PFSK-1 (cell line): ENCODE results near the gene DAZL.

Source experiments
- FOXP2 ChIP-seq: optimal IDR thresholded peaks from 2 replicates; pipeline ENCODE3; 2011; ENCODE audit warnings: borderline replicate concordance, control low read depth, inconsistent platforms; ENCODE audit not compliant: insufficient read depth; ENCODE audit errors: extremely low read length, extremely low read depth
- POLR2AphosphoS5 ChIP-seq: IDR thresholded peaks from 2 replicates; pipeline ENCODE4 v1.6.1; 2012; ENCODE audit warnings: low read depth, mild to moderate bottlenecking, control low read depth, low read length, moderate library complexity
- REST ChIP-seq, 2 experiments: IDR thresholded peaks; 2 replicates each; pipeline versions ENCODE4 v1.6.1 to v1.8.0; 2011 to 2012; ENCODE audit warnings: low read depth in 2 of 2, low read length in 2 of 2, control low read depth in 1 of 2, inconsistent platforms in 1 of 2, mild to moderate bottlenecking in 1 of 2, moderate library complexity in 1 of 2; ENCODE audit not compliant: insufficient read depth in 1 of 2
- SIN3A ChIP-seq: IDR thresholded peaks from 2 replicates; pipeline ENCODE4 v1.6.1; 2012; ENCODE audit warnings: mild to moderate bottlenecking, low read length, moderate library complexity, borderline replicate concordance; ENCODE audit not compliant: insufficient read depth
- TAF1 ChIP-seq: IDR thresholded peaks from 2 replicates; pipeline ENCODE4 v1.6.1; 2012; ENCODE audit warnings: low read length, control low read depth, borderline replicate concordance; ENCODE audit not compliant: insufficient read depth

DAZL gene

GRCh38 chr3:16589867-16590624 is 15.2 kb downstream of the DAZL start:
- TF ChIP-seq POLR2AphosphoS5 (no peak), FOXP2 (no peak), REST (IDR thresholded peaks at IDR 0.05; ENCODE audit: insufficient read depth in 1 of 2, low read depth in 2 of 2, low read length in 2 of 2) (no peak), TAF1 (no peak), SIN3A (no peak)

- TF ChIP-seq SIN3A (no peak), FOXP2 (no peak), REST (IDR thresholded peaks at IDR 0.05; ENCODE audit: insufficient read depth in 1 of 2, low read depth in 2 of 2, low read length in 2 of 2) (no peak), POLR2AphosphoS5 (no peak), TAF1 (no peak)
These were observed 16.1 kb downstream of the DAZL start for GRCh38 chr3:16589120-16589519.

GRCh38 chr3:16587681-16588060 is 17.6 kb downstream of the DAZL start:
- TF ChIP-seq REST (IDR thresholded peaks at IDR 0.05; ENCODE audit: insufficient read depth in 1 of 2, low read depth in 2 of 2, low read length in 2 of 2) (no peak), SIN3A (no peak), POLR2AphosphoS5 (no peak), TAF1 (no peak), FOXP2 (no peak)

- no peak for TF ChIP-seq REST (IDR thresholded peaks at IDR 0.05; ENCODE audit: insufficient read depth in 1 of 2, low read depth in 2 of 2, low read length in 2 of 2)
- no peak for TF ChIP-seq POLR2AphosphoS5
- TF ChIP-seq FOXP2: no peak
- TF ChIP-seq SIN3A: no peak
- TF ChIP-seq TAF1: no peak
These were observed 18.1 kb downstream of the DAZL start for GRCh38 chr3:16587047-16587680.

GRCh38 chr3:16584880-16585279 is 20.3 kb downstream of the DAZL start:
- TF ChIP-seq SIN3A (no peak), POLR2AphosphoS5 (no peak), REST (IDR thresholded peaks at IDR 0.05; ENCODE audit: insufficient read depth in 1 of 2, low read depth in 2 of 2, low read length in 2 of 2) (no peak), TAF1 (no peak), FOXP2 (no peak)
